Posterior vena cava (tissue), 2 donors: ENCODE measurements around the gene KRTAP10-9. TPM values are rescaled to one million over a fixed set of nuclear protein-coding genes. Genes with fewer than 3 reads are reported as not detected.

ENCODE experiments used
- total RNA-seq, 2 donors: library from RNA; stranded (reverse); fragmentation: NEBNext Ultra II Directional; extraction: Animal tissue kit (Norgen Biotek cat#: 25700); gene quantifications; one replicate each; pipeline ENCODE4 v1.2.1, GENCODE V29; 2021
- donor health status: DM: yes; HTN: yes; CAD: no.
- donor health status: DM: yes; HTN: yes; CAD: no.

KRTAP10-9 gene
- total RNA-seq, 2 donors from 2014 or later: not detected

Other genes with a start within 250 kb of the KRTAP10-9 start
- 1 to 10 TPM; 1.5 to 1.8 TPM for gene LRRC3, start 171.6 kb upstream of the KRTAP10-9 start, total RNA-seq
- gene KRTAP10-1, start 86.9 kb upstream of the KRTAP10-9 start, total RNA-seq: not detected
- gene KRTAP10-2, start 75.6 kb upstream of the KRTAP10-9 start, total RNA-seq: not detected
- gene KRTAP10-3, start 68.3 kb upstream of the KRTAP10-9 start, total RNA-seq: not detected
- gene KRTAP10-4, start 53.4 kb upstream of the KRTAP10-9 start, total RNA-seq: not detected
- not detected for gene KRTAP10-5, start 46.5 kb upstream of the KRTAP10-9 start, total RNA-seq
- not detected for gene KRTAP10-6, start 34.6 kb upstream of the KRTAP10-9 start, total RNA-seq
- gene KRTAP10-7, start 26.5 kb upstream of the KRTAP10-9 start, total RNA-seq: not detected
- not detected for gene KRTAP10-8, start 15.0 kb upstream of the KRTAP10-9 start, total RNA-seq
- gene KRTAP10-10, start 10.3 kb downstream of the KRTAP10-9 start, total RNA-seq: not detected
- not detected for gene KRTAP10-11, start 19.3 kb downstream of the KRTAP10-9 start, total RNA-seq
- gene KRTAP12-4, start 27.6 kb downstream of the KRTAP10-9 start, total RNA-seq: not detected
- not detected for gene KRTAP12-3, start 30.8 kb downstream of the KRTAP10-9 start, total RNA-seq
- under 1 TPM in 1 of 2 donors, not detected in 1; 0.48 TPM for gene KRTAP12-2, start 39.8 kb downstream of the KRTAP10-9 start, total RNA-seq
- gene KRTAP12-1, start 55.1 kb downstream of the KRTAP10-9 start, total RNA-seq: not detected
- gene KRTAP10-12, start 70.1 kb downstream of the KRTAP10-9 start, total RNA-seq: not detected
- under 1 TPM; 0.14 to 0.48 TPM for gene TSPEAR, start 84.5 kb downstream of the KRTAP10-9 start, total RNA-seq
- 10 to 100 TPM; 72.6 to 75.6 TPM for gene UBE2G2, start 174.7 kb downstream of the KRTAP10-9 start, total RNA-seq
- gene SUMO3, start 191.0 kb downstream of the KRTAP10-9 start, total RNA-seq: 10 to 100 TPM; 53.5 to 58.3 TPM
- 100 to 1,000 TPM; 202 to 246 TPM for gene PTTG1IP, start 246.6 kb downstream of the KRTAP10-9 start, total RNA-seq